Measurements from ENCODE around the gene VKORC1L1. TPM values are rescaled to one million over a fixed set of nuclear protein-coding genes. Genes with fewer than 3 reads are reported as not detected.
"Not testable (repeated sequence)": the region's sequence is repeated elsewhere in the genome, so short reads cannot be mapped to it uniquely, and the experiment has no call there.

The VKORC1L1 gene
- total and polyA plus RNA-seq, 2 donors (not counting 3 experiments of a cell fraction or from before 2014, with no cell fraction given), result 14.5 to 36.7 TPM

GRCh38 chr7:65889722-65890121 is 16.8 kb downstream of the VKORC1L1 start:
- dilution Hi-C loops (cut with MboI; ENCODE audit: extremely low pct_ligation_motif_present, low sequenced_read_pairs); BruUV-seq (replicated peaks); CTCF ChIA-PET: not testable (repeated sequence)

GRCh38 chr7:65892161-65892560 is 19.3 kb downstream of the VKORC1L1 start:
- Histone ChIP-seq H3K4me3 (replicated peaks in 1 of 3; ENCODE audit: insufficient read depth in 1 of 3, low read depth in 1 of 3, low read length in 3 of 3) (no peak overlapping the region), H3K9me1 (replicated peaks; ENCODE audit: control insufficient read depth, extremely low read depth, insufficient read depth, low read length) (no peaks in the 10 kb centered on the region), H3K9ac (replicated peaks; ENCODE audit: extremely low read depth, insufficient read depth, low read length) (no peak overlapping the region), H4K20me1 (replicated peaks; ENCODE audit: control insufficient read depth, extremely low read depth, insufficient read depth, low read length) (no peaks in the 10 kb centered on the region), H3K9me3 (replicated peaks; ENCODE audit: control insufficient read depth, insufficient read depth, low read length) (no peaks in the 10 kb centered on the region), H3K27me3 (ENCODE audit: control insufficient read depth in 2 of 2, insufficient read depth in 2 of 2, low read length in 2 of 2) (no peaks in the 10 kb centered on the region), H3K27ac (ENCODE audit: insufficient read depth, low read depth, low read length) (no peak overlapping the region), H3K4me2 (ENCODE audit: insufficient read depth, low read length) (no peak overlapping the region), H3K36me3 (ENCODE audit: control insufficient read depth in 2 of 2, extremely low read depth in 1 of 2, insufficient read depth in 2 of 2, low read length in 2 of 2) (no peaks in the 10 kb centered on the region), H3K4me1 (ENCODE audit: control insufficient read depth, extremely low read depth, insufficient read depth, low read length) (no peaks in the 10 kb centered on the region), H3K79me2 (ENCODE audit: control insufficient read depth, insufficient read depth, low read length) (peaks cover 28% of the 10 kb centered on the region), H2AFZ (ENCODE audit: low read depth, low read length) (no peak overlapping the region)
- no TSS peak for BruUV-seq (replicated peaks)
- FAIRE-seq (no peak), DNase-seq (ENCODE audit: low read depth, low spot score) (no peak)
- ChIA-PET POLR2A (no interaction called here), CTCF (no interaction called here)
- dilution Hi-C loops (cut with MboI; ENCODE audit: extremely low pct_ligation_motif_present, low sequenced_read_pairs), result no loop called here
- intact Hi-C loops (cut with micrococcal nuclease), result no loop called here
- no peak for TF ChIP-seq POLR2AphosphoS5 (IDR thresholded peaks at IDR 0.05; ENCODE audit: insufficient read depth, low read depth, low read length)

More at GRCh38 chr7:65889722-65890121, 16.8 kb downstream of the VKORC1L1 start:
- H3K36me3 ChIP-seq (ENCODE audit: control insufficient read depth in 2 of 2, extremely low read depth in 1 of 2, insufficient read depth in 2 of 2, low read length in 2 of 2); intact Hi-C loops (cut with micrococcal nuclease); DNase-seq (ENCODE audit: low read depth, low spot score); H3K4me2 ChIP-seq (ENCODE audit: insufficient read depth, low read length); H3K9me1 ChIP-seq (replicated peaks; ENCODE audit: control insufficient read depth, extremely low read depth, insufficient read depth, low read length); H3K27ac ChIP-seq (ENCODE audit: insufficient read depth, low read depth, low read length); H3K4me1 ChIP-seq (ENCODE audit: control insufficient read depth, extremely low read depth, insufficient read depth, low read length); H3K9ac ChIP-seq (replicated peaks; ENCODE audit: extremely low read depth, insufficient read depth, low read length); H2AFZ ChIP-seq (ENCODE audit: low read depth, low read length); H3K4me3 ChIP-seq (replicated peaks in 1 of 3; ENCODE audit: insufficient read depth in 1 of 3, low read depth in 1 of 3, low read length in 3 of 3); FAIRE-seq; H3K27me3 ChIP-seq (ENCODE audit: control insufficient read depth in 2 of 2, insufficient read depth in 2 of 2, low read length in 2 of 2); POLR2A ChIA-PET; H4K20me1 ChIP-seq (replicated peaks; ENCODE audit: control insufficient read depth, extremely low read depth, insufficient read depth, low read length); H3K9me3 ChIP-seq (replicated peaks; ENCODE audit: control insufficient read depth, insufficient read depth, low read length): not testable (repeated sequence)
- peaks cover 32% of the 10 kb centered on the region for H3K79me2 ChIP-seq (ENCODE audit: control insufficient read depth, insufficient read depth, low read length)

DNA sequence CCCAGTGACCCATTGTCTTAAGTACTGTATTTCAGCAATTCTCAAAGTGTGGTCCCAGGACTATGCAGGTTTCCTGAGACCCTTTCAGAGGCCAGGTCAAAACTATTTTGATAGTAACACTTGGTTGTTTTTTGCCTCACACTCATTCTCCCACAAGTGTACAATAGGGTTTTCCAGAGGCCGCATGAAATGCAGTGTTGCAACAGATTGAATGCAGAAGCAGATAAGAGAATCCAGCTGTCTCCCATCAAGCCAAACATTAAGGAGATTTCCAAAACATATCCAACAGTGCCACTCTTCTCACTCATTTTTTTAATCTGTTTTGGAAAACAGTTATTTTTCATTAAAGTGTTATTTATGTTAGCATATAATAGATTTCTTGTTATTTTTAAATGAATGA is 20.0 kb downstream of the VKORC1L1 start:
- H3K4me1 ChIP-seq (ENCODE audit: control insufficient read depth, extremely low read depth, insufficient read depth, low read length), result no peaks in the 10 kb centered on the region
- ChIA-PET CTCF (no interaction called here), POLR2A (no interaction called here)
- no peaks in the 10 kb centered on the region for H4K20me1 ChIP-seq (replicated peaks; ENCODE audit: control insufficient read depth, extremely low read depth, insufficient read depth, low read length)
- no peak for DNase-seq (ENCODE audit: low read depth, low spot score)
- H3K27me3 ChIP-seq (ENCODE audit: control insufficient read depth in 2 of 2, insufficient read depth in 2 of 2, low read length in 2 of 2), result no peaks in the 10 kb centered on the region
- peaks cover 25% of the 10 kb centered on the region for H3K79me2 ChIP-seq (ENCODE audit: control insufficient read depth, insufficient read depth, low read length)
- TF ChIP-seq MAX (IDR thresholded peaks at IDR 0.05; ENCODE audit: insufficient read depth, insufficient read length) (no peak), JUN (IDR thresholded peaks at IDR 0.05; ENCODE audit: borderline replicate concordance, insufficient read depth, insufficient read length, low read depth) (no peak), GATA2 (IDR thresholded peaks at IDR 0.05; ENCODE audit: insufficient read depth, insufficient read length, low read depth, low read length) (no peak), POLR2AphosphoS5 (IDR thresholded peaks at IDR 0.05; ENCODE audit: insufficient read depth, low read depth, low read length) (no peak), FOS (IDR thresholded peaks at IDR 0.05; ENCODE audit: borderline replicate concordance, insufficient read depth, low read length) (no peak), MYC (IDR thresholded peaks at IDR 0.05; ENCODE audit: low read depth, low read length) (no peak), POLR2A (IDR thresholded peaks at IDR 0.05; ENCODE audit: low read depth, low read length) (no peak), EZH2 (IDR thresholded peaks at IDR 0.05; ENCODE audit: borderline replicate concordance, low read depth, low read length, severe bottlenecking) (no peak)
- TF ChIP-seq, protein P1, sequence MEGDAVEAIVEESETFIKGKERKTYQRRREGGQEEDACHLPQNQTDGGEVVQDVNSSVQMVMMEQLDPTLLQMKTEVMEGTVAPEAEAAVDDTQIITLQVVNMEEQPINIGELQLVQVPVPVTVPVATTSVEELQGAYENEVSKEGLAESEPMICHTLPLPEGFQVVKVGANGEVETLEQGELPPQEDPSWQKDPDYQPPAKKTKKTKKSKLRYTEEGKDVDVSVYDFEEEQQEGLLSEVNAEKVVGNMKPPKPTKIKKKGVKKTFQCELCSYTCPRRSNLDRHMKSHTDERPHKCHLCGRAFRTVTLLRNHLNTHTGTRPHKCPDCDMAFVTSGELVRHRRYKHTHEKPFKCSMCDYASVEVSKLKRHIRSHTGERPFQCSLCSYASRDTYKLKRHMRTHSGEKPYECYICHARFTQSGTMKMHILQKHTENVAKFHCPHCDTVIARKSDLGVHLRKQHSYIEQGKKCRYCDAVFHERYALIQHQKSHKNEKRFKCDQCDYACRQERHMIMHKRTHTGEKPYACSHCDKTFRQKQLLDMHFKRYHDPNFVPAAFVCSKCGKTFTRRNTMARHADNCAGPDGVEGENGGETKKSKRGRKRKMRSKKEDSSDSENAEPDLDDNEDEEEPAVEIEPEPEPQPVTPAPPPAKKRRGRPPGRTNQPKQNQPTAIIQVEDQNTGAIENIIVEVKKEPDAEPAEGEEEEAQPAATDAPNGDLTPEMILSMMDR (IDR thresholded peaks at IDR 0.05; ENCODE audit: extremely low read depth in 1 of 2, insufficient read depth in 1 of 2, low read depth in 1 of 2, low read length in 2 of 2), result no peak
- FAIRE-seq, result no peak
- intact Hi-C loops (cut with micrococcal nuclease) (no loop called here), dilution Hi-C loops (cut with MboI; ENCODE audit: extremely low pct_ligation_motif_present, low sequenced_read_pairs) (no loop called here)
- no peak overlapping the region for H3K4me2 ChIP-seq (ENCODE audit: insufficient read depth, low read length)
- H3K9me1 ChIP-seq (replicated peaks; ENCODE audit: control insufficient read depth, extremely low read depth, insufficient read depth, low read length), result no peaks in the 10 kb centered on the region
- H3K27ac ChIP-seq (ENCODE audit: insufficient read depth, low read depth, low read length), result no peak overlapping the region
- no peak overlapping the region for H2AFZ ChIP-seq (ENCODE audit: low read depth, low read length)
- no peak overlapping the region for H3K9ac ChIP-seq (replicated peaks; ENCODE audit: extremely low read depth, insufficient read depth, low read length)
- BruUV-seq (replicated peaks), result no TSS peak
- H3K36me3 ChIP-seq (ENCODE audit: control insufficient read depth in 2 of 2, extremely low read depth in 1 of 2, insufficient read depth in 2 of 2, low read length in 2 of 2), result no peaks in the 10 kb centered on the region
- no peak overlapping the region for H3K4me3 ChIP-seq (replicated peaks in 1 of 3; ENCODE audit: insufficient read depth in 1 of 3, low read depth in 1 of 3, low read length in 3 of 3)
- no peaks in the 10 kb centered on the region for H3K9me3 ChIP-seq (replicated peaks; ENCODE audit: control insufficient read depth, insufficient read depth, low read length)

All from endothelial cell of umbilical vein (primary cell).